Heart right ventricle (tissue), 16 donors: ENCODE results near the gene IL31RA. TPM values are rescaled to one million over a fixed set of nuclear protein-coding genes. Genes with fewer than 3 reads are reported as not detected.

ENCODE experiments used
- ATAC-seq, 8 donors: fragments of 200-7000 bp; cut with Tn5 transposase; one replicate each; pipeline ENCODE4 v1.9.1; 2020; ENCODE audit warnings: mild to moderate bottlenecking in 8 of 8, moderate library complexity in 8 of 8, moderate number of reproducible peaks in 1 of 8
- DNase-seq, 2 donors: peaks; one replicate each; pipeline ENCODE4 v3.0.0-alpha.2; 2020
- H3K27ac ChIP-seq, 10 donors: fragments of 200-600 bp; sonication (generic) in 2 of 10; one replicate each; pipeline versions ENCODE4 v1.5.0 to v1.8.0; 2020 to 2022; ENCODE audit warnings: mild to moderate bottlenecking in 3 of 10
- H3K27me3 ChIP-seq, 7 donors: fragments of 200-600 bp; one replicate each; pipeline ENCODE4 v1.8.0; 2021 to 2022; ENCODE audit warnings: mild to moderate bottlenecking in 2 of 7
- H3K36me3 ChIP-seq, 9 donors: fragments of 200-600 bp; sonication (generic) in 1 of 9; one replicate each; pipeline versions ENCODE4 v1.5.0 to v1.8.0; 2020 to 2022; ENCODE audit warnings: mild to moderate bottlenecking in 2 of 9
- H3K4me1 ChIP-seq, 9 donors: fragments of 200-600 bp; sonication (generic) in 1 of 9; one replicate each; pipeline versions ENCODE4 v1.5.0 to v1.8.0; 2020 to 2022; ENCODE audit warnings: mild to moderate bottlenecking in 4 of 9
- H3K4me3 ChIP-seq, 10 donors: fragments of 200-600 bp; sonication (generic) in 2 of 10; one replicate each; pipeline versions ENCODE4 v1.5.0 to v1.8.0; 2020 to 2022; ENCODE audit warnings: mild to moderate bottlenecking in 7 of 10, moderate library complexity in 2 of 10
- H3K9me3 ChIP-seq, 11 donors: fragments of 200-600 bp in 10 of 11; sonication (generic) in 2 of 11; one replicate each; pipeline versions ENCODE4 v1.5.0 to v1.8.0; 2013 to 2022; ENCODE audit warnings: mild to moderate bottlenecking in 2 of 11, control low read depth in 1 of 11, moderate library complexity in 1 of 11
- WGBS, 2 donors: extraction: QIAGEN DNeasy Blood & Tissue Kit; methylation state at CpG; one replicate each; pipeline ENCODE4 v1.1.7; 2013; ENCODE audit warnings: inconsistent platforms in 1 of 2; 5-methylcytosine and 5-hydroxymethylcytosine counted together
- intact Hi-C, 10 donors: fragments of 100-400 bp; cut with DNase I; formaldehyde crosslinking; loops; one replicate each; pipeline versions ENCODE4 v1.11.1 to v1.14.2; 2022
- polyA plus RNA-seq, 2 donors: library from polyadenylated mRNA; stranded (reverse); fragments of 200-250 nt; gene quantifications; one replicate each; pipeline ENCODE4 v1.2.3, GENCODE V29; 2013
- total RNA-seq, 10 donors: library from RNA; stranded (reverse); fragmentation: NEBNext Ultra II Directional in 3 of 10; extraction: Animal tissue kit (Norgen Biotek cat#: 25700) in 3 of 10; gene quantifications; one replicate each; pipeline versions ENCODE4 v1.2.1 to v1.2.4, GENCODE V29; 2021 to 2023
- TF ChIP-seq, protein P1 (sequence below), 9 donors: fragments of 200-600 bp; sonication (generic) in 2 of 9; IDR thresholded peaks; one replicate each; pipeline versions ENCODE4 v1.5.0 to v1.8.0; 2021 to 2022; ENCODE audit warnings: antibody characterized with exemption in 9 of 9, mild to moderate bottlenecking in 5 of 9, moderate library complexity in 1 of 9
- donor health status: Arrhythmogenic right ventricular cardiomyopathy.
- donor health status: ischemic (EF 13 %, LVEDD 7.1; RV severe dilation, severe dysfunction).
- donor health status: healthy with polysubstance abuse.
- donor health status: DM: no; HTN: yes; CAD: no.
- donor health status: DM: no; HTN: no; CAD: no.
- donor health status: ischemic (EF 25% LVEDD 6.9; RV normal size, moderate dysfunction).
- donor health status: ischemic (EF 25% LVEDD 5.7; RV mildly dilated, moderate dysfunction).
- donor health status: healthy.
- donor health status: DM: yes; HTN: yes; CAD: no.
- donor health status: Ischemic cardiomyopathy.
- donor health status: ischemic (EF 35%, LVEDD 5.7; RV mildly dilated, moderate dysfunction).
- donor health status: nonischemic (EF 11% LVEDD 7.7; RV severe dilation, severe dysfunction).
- donor health status: DM: yes; HTN: yes; CAD: no.
- donor health status: PGD.
- donor health status: ischemic (EF 29% LVEDD 5.4; RV normal size, mild dysfunction).
- donor health status: nonischemic (EF 23%, LVEDD 6.1; RV moderate dilation, normal function).

The IL31RA gene
- total and polyA plus RNA-seq, 12 donors: 0.06 to 1.6 (median 0.76) TPM; not detected in 3

DNA sequence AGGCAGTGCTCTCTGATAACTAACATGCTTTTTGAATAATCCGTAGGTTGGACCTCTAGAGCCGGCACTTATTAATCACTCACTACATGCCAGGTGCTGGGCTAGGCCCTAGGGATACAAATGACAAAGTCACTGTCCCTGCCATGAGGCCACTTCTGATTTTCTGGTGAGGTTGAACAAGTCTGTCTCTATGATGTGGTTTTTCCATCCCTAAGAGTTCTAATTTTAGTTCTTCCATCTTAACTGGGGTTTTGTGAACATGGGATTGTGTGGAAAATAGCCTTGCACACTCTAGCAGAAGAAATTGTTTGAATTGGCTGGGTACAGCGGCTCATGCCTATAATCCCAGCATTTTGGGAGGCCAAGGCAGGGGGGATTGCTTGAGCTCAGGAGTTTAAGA lies 64.6 kb downstream of the IL31RA start:
- 88 to 89% methylated on average over 3 of the region's 3 CpGs for WGBS, 2 donors
- ATAC-seq (no peak), DNase-seq (no peak)
- H3K27ac ChIP-seq: no peak overlapping the region
- TF ChIP-seq, protein P1, sequence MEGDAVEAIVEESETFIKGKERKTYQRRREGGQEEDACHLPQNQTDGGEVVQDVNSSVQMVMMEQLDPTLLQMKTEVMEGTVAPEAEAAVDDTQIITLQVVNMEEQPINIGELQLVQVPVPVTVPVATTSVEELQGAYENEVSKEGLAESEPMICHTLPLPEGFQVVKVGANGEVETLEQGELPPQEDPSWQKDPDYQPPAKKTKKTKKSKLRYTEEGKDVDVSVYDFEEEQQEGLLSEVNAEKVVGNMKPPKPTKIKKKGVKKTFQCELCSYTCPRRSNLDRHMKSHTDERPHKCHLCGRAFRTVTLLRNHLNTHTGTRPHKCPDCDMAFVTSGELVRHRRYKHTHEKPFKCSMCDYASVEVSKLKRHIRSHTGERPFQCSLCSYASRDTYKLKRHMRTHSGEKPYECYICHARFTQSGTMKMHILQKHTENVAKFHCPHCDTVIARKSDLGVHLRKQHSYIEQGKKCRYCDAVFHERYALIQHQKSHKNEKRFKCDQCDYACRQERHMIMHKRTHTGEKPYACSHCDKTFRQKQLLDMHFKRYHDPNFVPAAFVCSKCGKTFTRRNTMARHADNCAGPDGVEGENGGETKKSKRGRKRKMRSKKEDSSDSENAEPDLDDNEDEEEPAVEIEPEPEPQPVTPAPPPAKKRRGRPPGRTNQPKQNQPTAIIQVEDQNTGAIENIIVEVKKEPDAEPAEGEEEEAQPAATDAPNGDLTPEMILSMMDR (IDR thresholded peaks at IDR 0.05): no peak
- no peaks in the 10 kb centered on the region for H3K9me3 ChIP-seq
- H3K27me3 ChIP-seq: no peaks in the 10 kb centered on the region
- H3K4me1 ChIP-seq: peaks cover 0 to 6% (median 0%) of the 10 kb centered on the region in 9 donors
- intact Hi-C loops: loop anchor here in 2 of 10 donors (10.0 kb wide), 2 partner anchors 191 to 201 kb away; partner anchors contain the start of gene SLC38A9 (in 1 of the 2)
- no peaks in the 10 kb centered on the region for H3K36me3 ChIP-seq
- no peak overlapping the region for H3K4me3 ChIP-seq

DNA sequence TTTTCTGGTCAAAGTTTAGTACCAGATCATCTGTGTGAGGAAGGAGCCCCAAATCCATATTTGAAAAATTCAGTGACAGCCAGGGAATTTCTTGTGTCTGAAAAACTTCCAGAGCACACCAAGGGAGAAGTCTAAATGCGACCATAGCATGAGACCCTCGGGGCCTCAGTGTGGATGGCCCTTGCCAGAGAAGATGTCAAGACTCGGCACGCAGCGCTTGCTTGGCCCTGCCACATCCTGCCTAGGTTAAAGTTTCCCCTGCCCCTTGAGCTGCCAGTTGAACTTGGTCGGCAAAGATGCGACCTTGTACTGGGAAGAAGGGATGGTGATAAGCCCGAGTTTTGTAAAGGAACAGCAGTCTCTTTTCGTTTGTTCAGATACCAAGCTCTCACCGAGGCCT lies 65.8 kb downstream of the IL31RA start:
- TF ChIP-seq, protein P1 (IDR thresholded peaks at IDR 0.05): no peak
- Histone ChIP-seq H3K4me3 (no peak overlapping the region), H3K4me1 (peaks cover 0 to 6% (median 0%) of the 10 kb centered on the region in 9 donors), H3K36me3 (no peaks in the 10 kb centered on the region), H3K9me3 (no peaks in the 10 kb centered on the region), H3K27me3 (no peaks in the 10 kb centered on the region), H3K27ac (no peak overlapping the region)
- intact Hi-C loops: loop anchor here in 2 of 10 donors (10.0 kb wide), 2 partner anchors 192 to 202 kb away; partner anchors contain the start of gene SLC38A9 (in 1 of the 2)
- DNase-seq (no peak), ATAC-seq (no peak)
- WGBS, 2 donors: 76 to 83% methylated on average over 10 of the region's 10 CpGs

DNA sequence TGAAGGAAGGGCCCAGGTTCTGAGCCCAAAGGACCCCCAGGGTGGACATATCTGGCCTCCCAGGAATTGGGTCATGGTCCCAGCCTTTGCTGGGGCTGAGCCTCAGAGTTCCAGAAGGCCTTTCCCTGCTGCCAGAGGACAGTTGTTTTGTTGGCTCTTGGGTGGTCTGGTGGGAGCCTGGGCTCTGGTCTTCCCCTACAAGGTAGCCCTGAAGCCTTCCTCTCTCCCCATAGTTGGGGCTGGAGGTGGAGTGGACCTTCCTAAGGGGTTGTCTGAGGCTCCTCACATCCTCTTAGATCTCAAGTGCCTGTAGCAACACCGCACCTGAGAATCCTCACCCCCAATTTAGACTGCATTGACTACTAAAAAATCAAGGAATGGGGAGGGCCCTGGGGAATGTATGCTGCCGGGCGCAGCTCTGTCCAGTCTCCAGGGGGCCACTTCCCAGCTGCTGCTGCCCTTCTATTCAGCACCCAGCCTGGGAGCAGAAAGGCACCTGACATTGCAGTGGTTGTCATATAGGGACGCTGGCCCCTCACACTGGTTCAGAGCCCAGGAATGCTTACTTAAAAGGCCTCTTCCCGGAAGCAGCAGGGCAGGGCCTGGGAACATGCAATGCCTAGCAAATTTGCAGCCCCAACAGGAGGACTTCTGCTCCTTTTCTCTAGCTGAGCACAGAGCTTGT lies 66.4 kb downstream of the IL31RA start:
- Histone ChIP-seq H3K9me3 (no peaks in the 10 kb centered on the region), H3K4me3 (no peak overlapping the region), H3K27me3 (no peaks in the 10 kb centered on the region), H3K36me3 (no peaks in the 10 kb centered on the region), H3K4me1 (peaks cover 0 to 11% (median 0%) of the 10 kb centered on the region in 9 donors), H3K27ac (no peak overlapping the region)
- WGBS, 2 donors: 82 to 90% methylated on average over 5 of the region's 5 CpGs
- TF ChIP-seq, protein P1 (IDR thresholded peaks at IDR 0.05): no peak
- no peak for DNase-seq
- intact Hi-C loops: loop anchor here in 2 of 10 donors (10.0 kb wide), 2 partner anchors 193 to 203 kb away; partner anchors contain the start of gene SLC38A9 (in 1 of the 2)
- peak in 1 of 8 donors; percentile 38 for ATAC-seq

GRCh38 chr5:55918087-55919035 lies 67.2 kb downstream of the IL31RA start:
- DNase-seq: no peak
- TF ChIP-seq, protein P1 (IDR thresholded peaks at IDR 0.05): no peak
- Histone ChIP-seq H3K4me3 (no peak overlapping the region), H3K36me3 (no peaks in the 10 kb centered on the region), H3K27ac (no peak overlapping the region), H3K4me1 (peaks cover 0 to 19% (median 0%) of the 10 kb centered on the region in 9 donors), H3K27me3 (no peaks in the 10 kb centered on the region), H3K9me3 (no peaks in the 10 kb centered on the region)
- WGBS, 2 donors: 93% methylated on average over 17 of the region's 17 CpGs
- peak in 2 of 8 donors; percentile 28 to 51 for ATAC-seq
- intact Hi-C loops: loop anchor here in 2 of 10 donors (10.0 kb wide), 2 partner anchors 194 to 204 kb away; partner anchors contain the start of gene SLC38A9 (in 1 of the 2)
